Chondrocyte (in vitro differentiated cells): ENCODE measurements around the gene CPE. TPM values are rescaled to one million over a fixed set of nuclear protein-coding genes. Genes with fewer than 3 reads are reported as not detected.

ENCODE experiments used
- DNase-seq: peaks from one replicate; pipeline ENCODE4 v3.0.0; 2021; ENCODE audit warnings: mixed read lengths, low spot score
- H3K27ac Mint-ChIP-seq: one replicate; pipeline ENCODE4 v1.8.0; 2021; ENCODE audit warnings: mild to moderate bottlenecking, moderate library complexity, mixed read lengths; ENCODE audit not compliant: unreplicated experiment
- H3K27me3 Mint-ChIP-seq: 2 replicates; pipeline ENCODE4 v1.8.0; 2021; ENCODE audit warnings: low read depth, mixed read lengths
- H3K36me3 Mint-ChIP-seq: 2 replicates; pipeline ENCODE4 v1.8.0; 2021; ENCODE audit warnings: low read depth, mixed read lengths
- H3K4me1 Mint-ChIP-seq: 2 replicates; pipeline ENCODE4 v1.8.0; 2021; ENCODE audit warnings: low read depth, mild to moderate bottlenecking, mixed read lengths
- H3K4me3 Mint-ChIP-seq: one replicate; pipeline ENCODE4 v1.8.0; 2021; ENCODE audit warnings: mild to moderate bottlenecking, moderate library complexity, mixed read lengths; ENCODE audit not compliant: unreplicated experiment
- H3K9me3 Mint-ChIP-seq: 2 replicates; pipeline ENCODE4 v1.8.0; 2021; ENCODE audit warnings: low read depth, mixed read lengths
- total RNA-seq: library from RNA; stranded (reverse); gene quantifications from 3 replicates; pipeline ENCODE4 v1.2.1, GENCODE V29; 2021
- TF ChIP-seq, protein P1 (sequence below): fragments of 200-600 bp; sonication (generic); IDR thresholded peaks from 2 replicates; pipeline ENCODE4 v1.5.0; 2021; ENCODE audit warnings: antibody characterized with exemption, mild to moderate bottlenecking, moderate library complexity

Gene CPE
- total RNA-seq, 1 donor from 2014 or later, result 275 TPM

DNA sequence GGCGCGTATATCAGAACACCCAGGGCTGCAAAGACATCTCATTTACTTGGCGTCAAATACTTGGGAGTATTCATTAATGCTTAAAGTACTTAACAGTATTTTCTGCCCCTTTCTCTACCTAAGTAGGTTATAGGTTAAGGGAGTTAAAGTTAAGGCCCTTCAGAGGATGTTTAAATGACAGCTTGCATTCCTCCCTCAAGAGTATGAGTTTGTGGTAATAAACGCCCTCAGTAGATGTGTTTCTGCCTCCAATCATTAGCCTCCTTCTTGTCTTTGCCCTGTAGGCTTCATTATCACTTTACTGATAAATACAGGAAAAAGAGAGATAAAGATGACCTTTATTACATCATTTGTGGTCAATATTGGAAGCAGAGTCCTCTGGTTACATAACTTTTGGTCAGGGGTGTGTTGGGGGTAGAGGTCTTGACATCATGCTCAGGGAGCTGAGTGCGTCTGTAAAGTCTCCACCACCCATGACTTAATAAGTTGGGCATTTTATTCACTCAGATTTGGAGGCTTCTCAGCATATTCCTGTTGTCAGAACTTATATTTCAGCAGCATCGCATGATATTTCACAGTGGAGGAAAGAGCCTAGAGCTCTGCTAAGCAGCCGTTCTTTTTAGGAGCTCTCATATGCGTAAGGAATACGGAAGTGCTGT lies 145.9 kb downstream of the CPE start:
- no peak for DNase-seq
- Mint-ChIP-seq H3K4me3 (no peak overlapping the region), H3K27me3 (peaks cover 2% of the 10 kb centered on the region), H3K9me3 (peaks cover 6% of the 10 kb centered on the region), H3K27ac (no peak overlapping the region), H3K4me1 (no peaks in the 10 kb centered on the region), H3K36me3 (no peaks in the 10 kb centered on the region)
- TF ChIP-seq, protein P1, sequence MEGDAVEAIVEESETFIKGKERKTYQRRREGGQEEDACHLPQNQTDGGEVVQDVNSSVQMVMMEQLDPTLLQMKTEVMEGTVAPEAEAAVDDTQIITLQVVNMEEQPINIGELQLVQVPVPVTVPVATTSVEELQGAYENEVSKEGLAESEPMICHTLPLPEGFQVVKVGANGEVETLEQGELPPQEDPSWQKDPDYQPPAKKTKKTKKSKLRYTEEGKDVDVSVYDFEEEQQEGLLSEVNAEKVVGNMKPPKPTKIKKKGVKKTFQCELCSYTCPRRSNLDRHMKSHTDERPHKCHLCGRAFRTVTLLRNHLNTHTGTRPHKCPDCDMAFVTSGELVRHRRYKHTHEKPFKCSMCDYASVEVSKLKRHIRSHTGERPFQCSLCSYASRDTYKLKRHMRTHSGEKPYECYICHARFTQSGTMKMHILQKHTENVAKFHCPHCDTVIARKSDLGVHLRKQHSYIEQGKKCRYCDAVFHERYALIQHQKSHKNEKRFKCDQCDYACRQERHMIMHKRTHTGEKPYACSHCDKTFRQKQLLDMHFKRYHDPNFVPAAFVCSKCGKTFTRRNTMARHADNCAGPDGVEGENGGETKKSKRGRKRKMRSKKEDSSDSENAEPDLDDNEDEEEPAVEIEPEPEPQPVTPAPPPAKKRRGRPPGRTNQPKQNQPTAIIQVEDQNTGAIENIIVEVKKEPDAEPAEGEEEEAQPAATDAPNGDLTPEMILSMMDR, result no peak

DNA sequence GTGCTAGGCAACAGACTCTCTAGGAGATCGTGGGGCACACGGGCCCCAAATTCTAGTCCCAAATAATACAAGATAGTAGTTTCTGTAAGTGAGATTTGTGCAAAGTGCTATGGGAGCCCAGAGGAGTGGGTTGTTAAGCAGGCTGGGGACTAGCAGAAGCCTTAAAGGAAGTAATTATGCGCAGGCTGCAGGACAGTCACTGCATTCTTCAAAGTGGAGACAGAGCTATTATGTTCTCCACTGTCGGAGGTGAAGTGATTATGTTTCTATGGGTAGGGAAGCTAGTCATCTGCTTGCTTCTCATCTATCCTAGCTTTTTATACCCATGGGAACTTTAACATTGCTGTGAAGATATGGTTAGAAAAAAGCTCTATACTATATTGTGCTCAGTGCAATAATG lies 154.2 kb downstream of the CPE start:
- H3K9me3 Mint-ChIP-seq, result peaks cover 4% of the 10 kb centered on the region
- no peaks in the 10 kb centered on the region for H3K4me1 Mint-ChIP-seq

DNA sequence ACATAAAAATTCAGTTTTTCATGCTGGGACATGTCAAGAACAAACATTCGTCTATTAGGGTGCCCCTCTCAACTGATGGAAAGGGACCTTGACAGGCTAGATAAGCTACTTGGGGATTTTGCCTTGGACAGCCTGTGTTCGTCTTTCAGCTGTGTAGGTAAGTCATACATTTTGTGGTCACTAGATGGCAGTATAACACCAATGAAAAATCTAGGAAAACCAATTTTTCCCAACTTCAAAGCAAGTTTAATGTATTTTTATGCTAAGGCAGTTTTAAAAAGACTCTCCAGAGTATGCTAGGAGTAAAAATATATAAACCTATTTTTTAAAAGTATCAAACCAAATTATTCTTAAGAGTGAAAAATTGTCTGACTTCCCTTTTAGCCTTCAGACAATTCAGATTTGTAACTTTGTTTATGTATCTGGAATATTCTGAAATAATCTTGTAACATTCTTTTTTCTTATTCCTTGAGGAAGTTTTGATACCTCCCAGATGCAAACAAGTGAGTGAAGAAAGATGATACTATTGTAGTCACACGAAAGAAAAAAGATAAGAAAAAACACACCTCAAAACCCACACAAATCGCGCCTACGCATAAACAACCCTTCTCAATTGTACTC lies 158.3 kb downstream of the CPE start:
- DNase-seq, result no peak
- H3K4me1 Mint-ChIP-seq, result peaks cover 4% of the 10 kb centered on the region

More for the DNA sequence above, 154.2 kb downstream of the CPE start:
- no peak overlapping the region for H3K4me3 Mint-ChIP-seq
- no peaks in the 10 kb centered on the region for H3K36me3 Mint-ChIP-seq
- TF ChIP-seq, protein P1, result no peak
- no peak for DNase-seq
- H3K27ac Mint-ChIP-seq, result no peak overlapping the region
- H3K27me3 Mint-ChIP-seq, result peaks cover 7% of the 10 kb centered on the region

DNA sequence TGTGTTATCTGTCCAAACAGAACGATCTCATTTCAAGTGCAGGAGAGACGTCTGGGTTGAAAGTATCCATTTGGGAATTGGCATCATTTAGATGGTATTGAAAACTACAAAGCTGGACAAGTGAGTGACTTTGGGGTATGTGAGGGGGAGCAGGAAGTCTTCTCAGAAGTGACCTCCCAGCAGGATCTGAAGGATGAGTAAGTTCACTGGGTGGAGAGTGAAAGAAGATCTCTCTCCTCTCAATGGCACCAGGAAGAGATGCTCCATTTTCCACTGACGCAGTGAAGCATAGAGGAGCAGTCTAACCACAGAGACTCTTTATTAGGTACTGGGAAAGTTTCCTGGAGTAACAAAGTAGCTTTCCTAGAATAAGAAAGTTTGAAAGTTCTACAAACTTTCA lies 161.0 kb downstream of the CPE start:
- Mint-ChIP-seq H3K4me1 (peaks cover 4% of the 10 kb centered on the region), H3K4me3 (no peak overlapping the region), H3K27ac (no peak overlapping the region), H3K36me3 (no peaks in the 10 kb centered on the region), H3K9me3 (no peaks in the 10 kb centered on the region), H3K27me3 (peaks cover 7% of the 10 kb centered on the region)
- TF ChIP-seq, protein P1, result no peak
- no peak for DNase-seq

More for the DNA sequence above, 158.3 kb downstream of the CPE start:
- TF ChIP-seq, protein P1, result peak; percentile 92
- Mint-ChIP-seq H3K27me3 (peaks cover 9% of the 10 kb centered on the region), H3K27ac (no peak overlapping the region), H3K36me3 (no peaks in the 10 kb centered on the region), H3K9me3 (no peaks in the 10 kb centered on the region), H3K4me3 (no peak overlapping the region)

DNA sequence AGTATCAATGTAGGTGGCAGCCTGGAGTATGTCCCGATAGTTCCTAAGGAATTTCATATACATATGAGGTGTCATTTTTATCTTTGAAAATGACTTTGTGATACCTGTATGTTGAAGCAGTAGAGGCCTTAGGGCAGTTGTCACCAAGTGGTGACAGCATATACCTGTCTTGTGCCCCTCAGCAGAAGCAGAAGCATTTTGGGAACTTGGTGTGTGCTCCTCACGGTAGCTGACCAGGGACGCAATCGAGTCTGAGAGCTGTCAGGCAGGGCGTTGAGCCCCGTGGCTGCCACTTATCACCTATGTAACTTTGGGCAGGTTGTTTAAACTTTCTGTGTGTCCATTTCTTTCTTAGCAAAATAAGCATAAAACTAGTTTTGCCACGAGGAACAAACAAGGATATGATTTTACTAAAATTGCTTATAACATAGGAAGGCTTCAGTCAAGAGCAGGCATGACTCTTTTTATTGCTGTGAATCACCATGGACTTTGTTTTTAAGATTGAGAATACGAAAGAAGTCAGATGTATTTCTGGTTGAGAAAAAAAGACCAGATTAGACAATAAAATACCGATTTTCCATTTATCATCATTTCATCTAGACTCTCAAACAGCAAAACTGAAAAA lies 161.5 kb downstream of the CPE start:
- H3K27me3 Mint-ChIP-seq, result peaks cover 7% of the 10 kb centered on the region
- no peak overlapping the region for H3K27ac Mint-ChIP-seq
- peaks cover 4% of the 10 kb centered on the region for H3K4me1 Mint-ChIP-seq
- TF ChIP-seq, protein P1, result no peak
- no peaks in the 10 kb centered on the region for H3K36me3 Mint-ChIP-seq
- H3K4me3 Mint-ChIP-seq, result no peak overlapping the region
- DNase-seq, result no peak
- no peaks in the 10 kb centered on the region for H3K9me3 Mint-ChIP-seq
